ENCODE measurements around the gene CADM2. TPM values are rescaled to one million over a fixed set of nuclear protein-coding genes. Genes with fewer than 3 reads are reported as not detected.

CADM2 gene
- total and polyA plus RNA-seq, 12 donors, result 0.10 to 12.6 (median 2.2) TPM

DNA sequence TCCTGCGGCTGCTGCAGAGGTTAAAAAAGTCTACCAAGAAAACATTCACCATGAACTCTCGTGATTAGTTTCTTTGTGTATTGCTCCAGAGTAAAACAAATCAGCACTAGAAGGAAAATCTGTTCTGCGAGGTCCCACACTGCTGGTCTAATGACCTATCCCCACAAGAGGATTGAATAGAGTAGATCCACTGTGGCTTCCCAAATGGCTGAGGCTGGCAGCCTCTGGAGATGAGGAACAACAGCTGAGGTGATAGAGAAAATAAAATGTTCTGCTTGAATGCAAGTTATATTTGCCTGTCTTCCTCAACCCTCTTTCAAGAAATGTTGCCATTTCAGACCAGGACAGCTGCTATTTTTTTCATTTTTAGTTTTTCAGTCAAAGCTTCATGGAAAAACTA is 883.3 kb downstream of the CADM2 start:
- intact Hi-C loops (cut with DNase I), result no loop called here
- no peak for DNase-seq
- Histone ChIP-seq H3K36me3 (replicated peaks in 1 of 2) (no peaks in the 10 kb centered on the region), H3K27me3 (no peaks in the 10 kb centered on the region), H3K9me3 (replicated peaks in 1 of 3) (no peaks in the 10 kb centered on the region), H3K27ac (no peak overlapping the region), H3K4me1 (replicated peaks in 1 of 2) (no peaks in the 10 kb centered on the region), H3K4me3 (no peak overlapping the region)
- TF ChIP-seq POLR2A (IDR thresholded peaks at IDR 0.05), result no peak
- TF ChIP-seq, protein P1, sequence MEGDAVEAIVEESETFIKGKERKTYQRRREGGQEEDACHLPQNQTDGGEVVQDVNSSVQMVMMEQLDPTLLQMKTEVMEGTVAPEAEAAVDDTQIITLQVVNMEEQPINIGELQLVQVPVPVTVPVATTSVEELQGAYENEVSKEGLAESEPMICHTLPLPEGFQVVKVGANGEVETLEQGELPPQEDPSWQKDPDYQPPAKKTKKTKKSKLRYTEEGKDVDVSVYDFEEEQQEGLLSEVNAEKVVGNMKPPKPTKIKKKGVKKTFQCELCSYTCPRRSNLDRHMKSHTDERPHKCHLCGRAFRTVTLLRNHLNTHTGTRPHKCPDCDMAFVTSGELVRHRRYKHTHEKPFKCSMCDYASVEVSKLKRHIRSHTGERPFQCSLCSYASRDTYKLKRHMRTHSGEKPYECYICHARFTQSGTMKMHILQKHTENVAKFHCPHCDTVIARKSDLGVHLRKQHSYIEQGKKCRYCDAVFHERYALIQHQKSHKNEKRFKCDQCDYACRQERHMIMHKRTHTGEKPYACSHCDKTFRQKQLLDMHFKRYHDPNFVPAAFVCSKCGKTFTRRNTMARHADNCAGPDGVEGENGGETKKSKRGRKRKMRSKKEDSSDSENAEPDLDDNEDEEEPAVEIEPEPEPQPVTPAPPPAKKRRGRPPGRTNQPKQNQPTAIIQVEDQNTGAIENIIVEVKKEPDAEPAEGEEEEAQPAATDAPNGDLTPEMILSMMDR (IDR thresholded peaks at IDR 0.05), result no peak
- WGBS, 4 donors, result 55 to 75% (median 70%) methylated on average over 3 of the region's 3 CpGs

DNA sequence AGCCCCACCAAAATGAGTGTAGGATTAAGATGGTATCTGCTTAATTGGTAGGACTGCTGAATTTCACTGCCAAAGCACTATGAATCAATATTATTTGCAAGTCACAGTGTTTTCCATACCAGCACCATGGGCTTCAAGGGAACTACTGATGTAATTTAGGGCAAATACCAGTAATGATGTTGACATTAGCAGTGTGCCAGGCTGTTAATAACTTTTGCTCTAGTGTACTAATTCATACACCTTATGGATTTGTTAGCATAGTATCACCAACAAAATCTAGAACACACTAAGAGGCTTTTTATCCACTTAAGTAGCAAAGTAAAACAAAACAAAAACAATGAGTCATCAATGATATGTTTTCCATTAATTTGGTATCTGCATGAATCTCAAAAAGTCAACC is 888.2 kb downstream of the CADM2 start:
- H3K36me3 ChIP-seq (replicated peaks in 1 of 2), result no peaks in the 10 kb centered on the region
- TF ChIP-seq, protein P1 (IDR thresholded peaks at IDR 0.05), result no peak
- no peaks in the 10 kb centered on the region for H3K4me1 ChIP-seq (replicated peaks in 1 of 2)
- intact Hi-C loops (cut with DNase I), result no loop called here
- no peaks in the 10 kb centered on the region for H3K27me3 ChIP-seq
- DNase-seq, result no peak
- H3K27ac ChIP-seq, result no peak overlapping the region
- H3K4me3 ChIP-seq, result no peak overlapping the region
- H3K9me3 ChIP-seq (replicated peaks in 1 of 3), result no peaks in the 10 kb centered on the region

DNA sequence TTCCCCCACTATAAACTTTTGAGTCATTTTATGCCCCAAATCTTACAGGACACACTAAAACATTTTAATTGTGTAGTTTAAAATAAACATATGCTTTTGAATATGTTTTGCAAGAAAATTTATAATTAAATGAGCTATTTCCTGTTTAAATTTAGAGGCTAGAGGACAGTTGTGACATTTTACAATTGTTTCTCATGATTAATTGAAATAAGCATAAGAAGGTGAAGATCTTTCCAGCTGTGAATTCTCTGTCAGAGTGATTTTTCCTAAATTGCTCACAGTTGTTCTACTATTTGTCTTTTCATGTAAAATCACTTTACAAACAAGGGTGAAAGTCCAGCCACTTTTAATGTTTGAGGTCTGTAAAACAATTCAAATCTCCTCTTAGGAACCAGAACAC is 892.3 kb downstream of the CADM2 start:
- no peaks in the 10 kb centered on the region for H3K36me3 ChIP-seq (replicated peaks in 1 of 2)
- no peak for TF ChIP-seq POLR2A (IDR thresholded peaks at IDR 0.05)
- H3K27me3 ChIP-seq, result no peaks in the 10 kb centered on the region
- intact Hi-C loops (cut with DNase I), result no loop called here
- DNase-seq, result no peak
- no peaks in the 10 kb centered on the region for H3K4me1 ChIP-seq (replicated peaks in 1 of 2)
- H3K27ac ChIP-seq, result no peak overlapping the region
- no peaks in the 10 kb centered on the region for H3K9me3 ChIP-seq (replicated peaks in 1 of 3)
- no peak overlapping the region for H3K4me3 ChIP-seq

DNA sequence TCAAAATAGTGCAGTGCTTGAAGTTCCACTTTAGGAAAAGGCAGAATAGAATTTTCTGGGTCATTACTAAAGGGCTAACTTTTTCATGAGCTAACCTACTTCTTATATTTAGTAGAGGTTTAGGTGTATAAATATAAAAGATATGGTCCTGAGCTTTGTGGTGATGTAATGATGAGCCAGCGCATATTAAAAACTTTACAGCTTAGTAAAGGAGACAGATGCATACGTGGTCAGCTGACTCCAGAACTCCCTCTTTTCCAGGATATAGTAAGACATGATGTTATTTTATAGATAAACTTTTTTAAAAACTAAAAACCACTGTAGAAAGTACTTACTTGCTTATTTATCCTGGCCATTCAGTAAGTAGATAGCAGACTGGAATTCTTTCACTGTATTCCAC is 895.0 kb downstream of the CADM2 start:
- Histone ChIP-seq H3K27me3 (no peaks in the 10 kb centered on the region), H3K4me1 (replicated peaks in 1 of 2) (no peaks in the 10 kb centered on the region), H3K27ac (no peak overlapping the region), H3K36me3 (replicated peaks in 1 of 2) (no peaks in the 10 kb centered on the region), H3K9me3 (replicated peaks in 1 of 3) (no peaks in the 10 kb centered on the region), H3K4me3 (no peak overlapping the region)
- 64 to 79% (median 73%) methylated on average over 2 of the region's 2 CpGs for WGBS, 4 donors
- TF ChIP-seq, protein P1 (IDR thresholded peaks at IDR 0.05), result no peak
- TF ChIP-seq POLR2A (IDR thresholded peaks at IDR 0.05), result no peak
- DNase-seq, result no peak
- intact Hi-C loops (cut with DNase I), result no loop called here

DNA sequence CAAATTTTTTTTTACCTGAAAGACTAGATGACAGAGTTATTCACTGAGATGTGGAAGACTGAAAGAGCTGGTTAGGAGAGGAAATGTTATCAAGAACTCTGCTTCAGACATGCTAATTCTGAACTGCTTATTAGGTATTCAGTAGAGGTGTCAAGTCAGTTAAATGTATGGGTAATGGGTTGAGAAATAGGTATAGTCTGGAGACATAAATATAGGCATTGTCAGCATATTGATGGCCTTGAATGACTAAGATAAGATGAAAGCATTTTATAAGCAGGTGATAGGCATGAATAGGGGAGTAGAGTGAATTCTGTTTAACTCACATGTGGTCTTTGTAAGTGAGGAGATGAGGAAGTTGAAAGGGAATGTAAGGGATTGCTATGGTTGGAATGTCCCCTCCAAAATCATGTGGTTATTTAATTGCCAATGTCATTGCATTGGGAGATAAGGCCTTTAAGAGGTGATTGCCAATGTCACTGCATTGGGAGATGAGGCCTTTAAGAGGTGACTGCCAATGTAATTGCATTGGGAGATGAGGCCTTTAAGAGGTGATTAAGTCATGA is 904.2 kb downstream of the CADM2 start:
- Histone ChIP-seq H3K27me3 (no peaks in the 10 kb centered on the region), H3K4me1 (replicated peaks in 1 of 2) (no peaks in the 10 kb centered on the region), H3K36me3 (replicated peaks in 1 of 2) (no peaks in the 10 kb centered on the region), H3K4me3 (no peak overlapping the region), H3K27ac (no peak overlapping the region), H3K9me3 (replicated peaks in 1 of 3) (no peaks in the 10 kb centered on the region)
- TF ChIP-seq, protein P1 (IDR thresholded peaks at IDR 0.05), result no peak
- no peak for TF ChIP-seq POLR2A (IDR thresholded peaks at IDR 0.05)
- no peak for DNase-seq
- intact Hi-C loops (cut with DNase I), result no loop called here

Measured in adrenal gland (tissue), 12 donors.